GM23338 (cell line): ENCODE measurements around the gene DUSP6. TPM values are rescaled to one million over a fixed set of nuclear protein-coding genes. Genes with fewer than 3 reads are reported as not detected.

Experiments used
- ATAC-seq: fragments of 200-7000 bp; cut with Tn5 transposase; 3 replicates; pipeline ENCODE4 v1.9.1; 2020
- DNase-seq: peaks from one replicate; pipeline ENCODE4 v3.0.0-alpha.2; 2015; ENCODE audit warnings: low spot score
- H2AFZ ChIP-seq: fragments of 200-600 bp; sonication (generic); 2 replicates; pipeline ENCODE4 v1.8.0; 2016; ENCODE audit warnings: antibody characterized with exemption, mild to moderate bottlenecking, moderate library complexity
- H3F3A ChIP-seq: fragments of 200-600 bp; sonication (generic); replicated peaks from 2 replicates; pipeline ENCODE4 v1.8.0; 2017; ENCODE audit warnings: antibody characterized with exemption, mixed run types, low read depth
- H3K27ac ChIP-seq: fragments of 200-600 bp; sonication (generic); 2 replicates; pipeline ENCODE4 v1.6.1; 2016; ENCODE audit warnings: low read depth
- H3K27me3 ChIP-seq: fragments of 200-600 bp; sonication (generic); 2 replicates; pipeline ENCODE4 v1.8.0; 2016; ENCODE audit warnings: mild to moderate bottlenecking, mixed run types, moderate library complexity; ENCODE audit not compliant: insufficient read depth
- H3K36me3 ChIP-seq: fragments of 200-600 bp; sonication (generic); 2 replicates; pipeline ENCODE4 v1.8.0; 2016; ENCODE audit warnings: mild to moderate bottlenecking; ENCODE audit not compliant: insufficient read depth
- H3K4me1 ChIP-seq: fragments of 200-600 bp; sonication (generic); 2 replicates; pipeline ENCODE4 v1.8.0; 2016; ENCODE audit warnings: mild to moderate bottlenecking, moderate library complexity; ENCODE audit not compliant: insufficient read depth
- H3K4me2 ChIP-seq: fragments of 200-600 bp; sonication (generic); 2 replicates; pipeline ENCODE4 v1.7.1; 2017; ENCODE audit warnings: mixed run types
- H3K4me3 ChIP-seq: fragments of 200-600 bp; sonication (generic); 2 replicates; pipeline ENCODE4 v1.6.1; 2016; ENCODE audit warnings: mixed run types
- H3K79me2 ChIP-seq: fragments of 200-600 bp; sonication (generic); replicated peaks from 2 replicates; pipeline ENCODE4 v1.8.0; 2017; ENCODE audit warnings: mild to moderate bottlenecking; ENCODE audit not compliant: insufficient read depth
- H3K9me2 ChIP-seq: fragments of 200-600 bp; sonication (generic); 2 replicates; pipeline ENCODE4 v1.8.0; 2017; ENCODE audit not compliant: insufficient read depth
- H4K20me1 ChIP-seq: fragments of 200-600 bp; sonication (generic); replicated peaks from 2 replicates; pipeline ENCODE4 v1.8.0; 2017; ENCODE audit warnings: mild to moderate bottlenecking; ENCODE audit not compliant: insufficient read depth
- H3K27ac Mint-ChIP-seq: 2 replicates; pipeline ENCODE4 v1.8.0; 2020; ENCODE audit warnings: inconsistent platforms, mild to moderate bottlenecking, moderate library complexity, mixed read lengths
- H3K27me3 Mint-ChIP-seq: 3 replicates; pipeline ENCODE4 v1.8.0; 2022; ENCODE audit warnings: low read depth, mild to moderate bottlenecking, moderate library complexity, mixed read lengths, inconsistent platforms; ENCODE audit not compliant: insufficient read depth, poor library complexity
- H3K36me3 Mint-ChIP-seq: 3 replicates; pipeline ENCODE4 v1.8.0; 2021; ENCODE audit warnings: low read depth, mild to moderate bottlenecking, inconsistent platforms, moderate library complexity, mixed read lengths
- H3K4me1 Mint-ChIP-seq: 3 replicates; pipeline ENCODE4 v1.8.0; 2020; ENCODE audit warnings: mild to moderate bottlenecking, inconsistent platforms, mixed read lengths
- H3K4me3 Mint-ChIP-seq: 3 replicates; pipeline ENCODE4 v1.8.0; 2021; ENCODE audit warnings: moderate library complexity, mild to moderate bottlenecking, inconsistent platforms, mixed read lengths
- H3K9me3 Mint-ChIP-seq: 3 replicates; pipeline ENCODE4 v1.8.0; 2020; ENCODE audit warnings: moderate library complexity, mild to moderate bottlenecking, inconsistent platforms, mixed read lengths
- CREB1 ChIP-seq: fragments of 250-450 bp; sonication (Bioruptor Pico); IDR thresholded peaks from 2 replicates; pipeline ENCODE4 v1.5.0; 2020; ENCODE audit warnings: low read depth, mild to moderate bottlenecking, moderate library complexity
- EZH2 ChIP-seq: fragments of 200-600 bp; sonication (generic); IDR thresholded peaks from one replicate; pipeline ENCODE4 v1.8.0; 2017; ENCODE audit warnings: antibody characterized with exemption, mild to moderate bottlenecking, low read depth; ENCODE audit not compliant: unreplicated experiment
- EZH2phosphoT487 ChIP-seq: fragments of 200-600 bp; sonication (generic); IDR thresholded peaks from one replicate; pipeline ENCODE4 v1.8.1; 2018; ENCODE audit warnings: antibody characterized with exemption; ENCODE audit not compliant: unreplicated experiment
- JUNB ChIP-seq: IDR thresholded peaks from one replicate; pipeline ENCODE4 v1.6.1; 2016; ENCODE audit warnings: antibody characterized with exemption; ENCODE audit not compliant: unreplicated experiment
- NANOG ChIP-seq: IDR thresholded peaks from 2 replicates; pipeline ENCODE4 v1.6.1; 2016; ENCODE audit warnings: antibody characterized with exemption, borderline replicate concordance
- POLR2AphosphoS5 ChIP-seq: IDR thresholded peaks from 2 replicates; pipeline ENCODE4 v1.6.1; 2016; ENCODE audit warnings: antibody characterized with exemption, low read depth
- ZNF114 ChIP-seq: fragments of 250-450 bp; sonication (Bioruptor Pico); IDR thresholded peaks from 2 replicates; pipeline ENCODE4 v1.5.0; 2020; ENCODE audit warnings: mild to moderate bottlenecking, moderate library complexity
- ZNF331 ChIP-seq: fragments of 250-450 bp; sonication (Bioruptor Pico); IDR thresholded peaks from 2 replicates; pipeline ENCODE4 v1.5.0; 2020; ENCODE audit warnings: low read depth, mild to moderate bottlenecking, moderate library complexity
- polyA plus RNA-seq: library from polyadenylated mRNA; unstranded; fragments of >200 nt; fragmentation: Nextera tagmentation; extraction: Ambion mirVana; gene quantifications from 2 replicates; pipeline ENCODE4 v1.2.1, GENCODE V29; 2016
- total RNA-seq: library from RNA; depleted of rRNA; stranded (reverse); fragments of >200 nt; shearing (Covaris generic); gene quantifications from 2 replicates; pipeline ENCODE4 v1.2.3, GENCODE V29; 2014
- TF ChIP-seq, protein P1 (sequence below), 2 experiments: fragments of 200-600 bp in 1 of 2; sonication (generic) in 1 of 2; conservative IDR thresholded peaks; 2 replicates each; pipeline versions ENCODE4 v1.5.1 to v1.6.1; 2016 to 2017; ENCODE audit warnings: antibody characterized with exemption in 2 of 2, low read depth in 2 of 2, mild to moderate bottlenecking in 2 of 2, moderate library complexity in 1 of 2
- TF ChIP-seq, protein P2 (sequence below): IDR thresholded peaks from one replicate; pipeline ENCODE4 v1.6.1; 2018; ENCODE audit warnings: antibody characterized with exemption; ENCODE audit not compliant: unreplicated experiment
- TF ChIP-seq, protein P3 (sequence below): fragments of 250-450 bp; sonication (Bioruptor Pico); IDR thresholded peaks from 2 replicates; pipeline ENCODE4 v1.5.0; 2020; ENCODE audit warnings: mild to moderate bottlenecking, moderate library complexity
- TF ChIP-seq, protein P4 (sequence below): IDR thresholded peaks from 2 replicates; pipeline ENCODE4 v1.6.1; 2016; ENCODE audit warnings: antibody characterized with exemption

The DUSP6 gene
- total and polyA plus RNA-seq, 2 experiments from 2014 or later, result 117 to 191 TPM

DNA sequence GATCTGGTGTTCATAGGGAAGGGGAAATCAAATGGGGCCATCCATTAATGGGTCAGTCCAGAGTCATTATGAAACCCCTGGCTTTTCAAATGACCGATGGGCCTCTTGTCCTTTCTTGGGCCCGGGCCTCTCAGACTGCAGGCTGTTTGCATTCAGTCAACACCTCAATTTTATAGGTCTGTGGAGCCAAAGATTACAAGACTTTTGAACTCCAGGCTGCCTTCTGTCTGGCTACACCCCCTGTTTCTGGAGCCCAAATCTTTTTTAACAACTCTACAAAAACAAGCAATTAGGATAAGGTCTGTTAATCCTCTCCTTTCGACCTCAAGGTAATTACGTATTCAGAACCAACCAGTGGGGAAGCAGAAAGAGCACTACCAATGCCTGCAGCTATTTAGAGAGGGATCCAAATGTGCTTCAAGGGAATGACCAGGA, 35.6 kb downstream of the DUSP6 start:
- H3K27ac Mint-ChIP-seq, result no peak overlapping the region
- no peaks in the 10 kb centered on the region for H3K9me3 Mint-ChIP-seq
- Histone ChIP-seq H2AFZ (peak overlapping the region; percentile 93), H4K20me1 (no peaks in the 10 kb centered on the region), H3K27me3 (no peaks in the 10 kb centered on the region), H3K9me2 (0 out of 2 replicates have a peak, but pooled peaks cover 5% of the 10 kb centered on the region), H3K4me3 (no peak overlapping the region), H3K4me2 (0 out of 2 replicates have a peak overlapping the region, but pooled peaks have one; percentile 5), H3K36me3 (no peaks in the 10 kb centered on the region), H3K27ac (no peak overlapping the region), H3F3A (no peaks in the 10 kb centered on the region), H3K79me2 (no peaks in the 10 kb centered on the region), H3K4me1 (peaks cover 6% of the 10 kb centered on the region; the same call in 1 of the 2 replicates)
- no peaks in the 10 kb centered on the region for H3K27me3 Mint-ChIP-seq
- DNase-seq, result no peak
- H3K4me1 Mint-ChIP-seq, result peaks cover 18% of the 10 kb centered on the region; the same call in 2 of the 3 replicates
- peak; percentile 85 for ATAC-seq
- no peak for TF ChIP-seq NANOG
- no peak for TF ChIP-seq JUNB
- no peak for TF ChIP-seq ZNF331 (CRISPR knock-in tag)
- TF ChIP-seq, protein P1, sequence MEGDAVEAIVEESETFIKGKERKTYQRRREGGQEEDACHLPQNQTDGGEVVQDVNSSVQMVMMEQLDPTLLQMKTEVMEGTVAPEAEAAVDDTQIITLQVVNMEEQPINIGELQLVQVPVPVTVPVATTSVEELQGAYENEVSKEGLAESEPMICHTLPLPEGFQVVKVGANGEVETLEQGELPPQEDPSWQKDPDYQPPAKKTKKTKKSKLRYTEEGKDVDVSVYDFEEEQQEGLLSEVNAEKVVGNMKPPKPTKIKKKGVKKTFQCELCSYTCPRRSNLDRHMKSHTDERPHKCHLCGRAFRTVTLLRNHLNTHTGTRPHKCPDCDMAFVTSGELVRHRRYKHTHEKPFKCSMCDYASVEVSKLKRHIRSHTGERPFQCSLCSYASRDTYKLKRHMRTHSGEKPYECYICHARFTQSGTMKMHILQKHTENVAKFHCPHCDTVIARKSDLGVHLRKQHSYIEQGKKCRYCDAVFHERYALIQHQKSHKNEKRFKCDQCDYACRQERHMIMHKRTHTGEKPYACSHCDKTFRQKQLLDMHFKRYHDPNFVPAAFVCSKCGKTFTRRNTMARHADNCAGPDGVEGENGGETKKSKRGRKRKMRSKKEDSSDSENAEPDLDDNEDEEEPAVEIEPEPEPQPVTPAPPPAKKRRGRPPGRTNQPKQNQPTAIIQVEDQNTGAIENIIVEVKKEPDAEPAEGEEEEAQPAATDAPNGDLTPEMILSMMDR (conservative IDR thresholded peaks at IDR 0.05; ENCODE audit: low read depth in 2 of 2), result no peak
- no peak for TF ChIP-seq EZH2phosphoT487
- TF ChIP-seq EZH2, result no peak
- TF ChIP-seq, protein P2, sequence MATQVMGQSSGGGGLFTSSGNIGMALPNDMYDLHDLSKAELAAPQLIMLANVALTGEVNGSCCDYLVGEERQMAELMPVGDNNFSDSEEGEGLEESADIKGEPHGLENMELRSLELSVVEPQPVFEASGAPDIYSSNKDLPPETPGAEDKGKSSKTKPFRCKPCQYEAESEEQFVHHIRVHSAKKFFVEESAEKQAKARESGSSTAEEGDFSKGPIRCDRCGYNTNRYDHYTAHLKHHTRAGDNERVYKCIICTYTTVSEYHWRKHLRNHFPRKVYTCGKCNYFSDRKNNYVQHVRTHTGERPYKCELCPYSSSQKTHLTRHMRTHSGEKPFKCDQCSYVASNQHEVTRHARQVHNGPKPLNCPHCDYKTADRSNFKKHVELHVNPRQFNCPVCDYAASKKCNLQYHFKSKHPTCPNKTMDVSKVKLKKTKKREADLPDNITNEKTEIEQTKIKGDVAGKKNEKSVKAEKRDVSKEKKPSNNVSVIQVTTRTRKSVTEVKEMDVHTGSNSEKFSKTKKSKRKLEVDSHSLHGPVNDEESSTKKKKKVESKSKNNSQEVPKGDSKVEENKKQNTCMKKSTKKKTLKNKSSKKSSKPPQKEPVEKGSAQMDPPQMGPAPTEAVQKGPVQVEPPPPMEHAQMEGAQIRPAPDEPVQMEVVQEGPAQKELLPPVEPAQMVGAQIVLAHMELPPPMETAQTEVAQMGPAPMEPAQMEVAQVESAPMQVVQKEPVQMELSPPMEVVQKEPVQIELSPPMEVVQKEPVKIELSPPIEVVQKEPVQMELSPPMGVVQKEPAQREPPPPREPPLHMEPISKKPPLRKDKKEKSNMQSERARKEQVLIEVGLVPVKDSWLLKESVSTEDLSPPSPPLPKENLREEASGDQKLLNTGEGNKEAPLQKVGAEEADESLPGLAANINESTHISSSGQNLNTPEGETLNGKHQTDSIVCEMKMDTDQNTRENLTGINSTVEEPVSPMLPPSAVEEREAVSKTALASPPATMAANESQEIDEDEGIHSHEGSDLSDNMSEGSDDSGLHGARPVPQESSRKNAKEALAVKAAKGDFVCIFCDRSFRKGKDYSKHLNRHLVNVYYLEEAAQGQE, result no peak
- TF ChIP-seq, protein P3, sequence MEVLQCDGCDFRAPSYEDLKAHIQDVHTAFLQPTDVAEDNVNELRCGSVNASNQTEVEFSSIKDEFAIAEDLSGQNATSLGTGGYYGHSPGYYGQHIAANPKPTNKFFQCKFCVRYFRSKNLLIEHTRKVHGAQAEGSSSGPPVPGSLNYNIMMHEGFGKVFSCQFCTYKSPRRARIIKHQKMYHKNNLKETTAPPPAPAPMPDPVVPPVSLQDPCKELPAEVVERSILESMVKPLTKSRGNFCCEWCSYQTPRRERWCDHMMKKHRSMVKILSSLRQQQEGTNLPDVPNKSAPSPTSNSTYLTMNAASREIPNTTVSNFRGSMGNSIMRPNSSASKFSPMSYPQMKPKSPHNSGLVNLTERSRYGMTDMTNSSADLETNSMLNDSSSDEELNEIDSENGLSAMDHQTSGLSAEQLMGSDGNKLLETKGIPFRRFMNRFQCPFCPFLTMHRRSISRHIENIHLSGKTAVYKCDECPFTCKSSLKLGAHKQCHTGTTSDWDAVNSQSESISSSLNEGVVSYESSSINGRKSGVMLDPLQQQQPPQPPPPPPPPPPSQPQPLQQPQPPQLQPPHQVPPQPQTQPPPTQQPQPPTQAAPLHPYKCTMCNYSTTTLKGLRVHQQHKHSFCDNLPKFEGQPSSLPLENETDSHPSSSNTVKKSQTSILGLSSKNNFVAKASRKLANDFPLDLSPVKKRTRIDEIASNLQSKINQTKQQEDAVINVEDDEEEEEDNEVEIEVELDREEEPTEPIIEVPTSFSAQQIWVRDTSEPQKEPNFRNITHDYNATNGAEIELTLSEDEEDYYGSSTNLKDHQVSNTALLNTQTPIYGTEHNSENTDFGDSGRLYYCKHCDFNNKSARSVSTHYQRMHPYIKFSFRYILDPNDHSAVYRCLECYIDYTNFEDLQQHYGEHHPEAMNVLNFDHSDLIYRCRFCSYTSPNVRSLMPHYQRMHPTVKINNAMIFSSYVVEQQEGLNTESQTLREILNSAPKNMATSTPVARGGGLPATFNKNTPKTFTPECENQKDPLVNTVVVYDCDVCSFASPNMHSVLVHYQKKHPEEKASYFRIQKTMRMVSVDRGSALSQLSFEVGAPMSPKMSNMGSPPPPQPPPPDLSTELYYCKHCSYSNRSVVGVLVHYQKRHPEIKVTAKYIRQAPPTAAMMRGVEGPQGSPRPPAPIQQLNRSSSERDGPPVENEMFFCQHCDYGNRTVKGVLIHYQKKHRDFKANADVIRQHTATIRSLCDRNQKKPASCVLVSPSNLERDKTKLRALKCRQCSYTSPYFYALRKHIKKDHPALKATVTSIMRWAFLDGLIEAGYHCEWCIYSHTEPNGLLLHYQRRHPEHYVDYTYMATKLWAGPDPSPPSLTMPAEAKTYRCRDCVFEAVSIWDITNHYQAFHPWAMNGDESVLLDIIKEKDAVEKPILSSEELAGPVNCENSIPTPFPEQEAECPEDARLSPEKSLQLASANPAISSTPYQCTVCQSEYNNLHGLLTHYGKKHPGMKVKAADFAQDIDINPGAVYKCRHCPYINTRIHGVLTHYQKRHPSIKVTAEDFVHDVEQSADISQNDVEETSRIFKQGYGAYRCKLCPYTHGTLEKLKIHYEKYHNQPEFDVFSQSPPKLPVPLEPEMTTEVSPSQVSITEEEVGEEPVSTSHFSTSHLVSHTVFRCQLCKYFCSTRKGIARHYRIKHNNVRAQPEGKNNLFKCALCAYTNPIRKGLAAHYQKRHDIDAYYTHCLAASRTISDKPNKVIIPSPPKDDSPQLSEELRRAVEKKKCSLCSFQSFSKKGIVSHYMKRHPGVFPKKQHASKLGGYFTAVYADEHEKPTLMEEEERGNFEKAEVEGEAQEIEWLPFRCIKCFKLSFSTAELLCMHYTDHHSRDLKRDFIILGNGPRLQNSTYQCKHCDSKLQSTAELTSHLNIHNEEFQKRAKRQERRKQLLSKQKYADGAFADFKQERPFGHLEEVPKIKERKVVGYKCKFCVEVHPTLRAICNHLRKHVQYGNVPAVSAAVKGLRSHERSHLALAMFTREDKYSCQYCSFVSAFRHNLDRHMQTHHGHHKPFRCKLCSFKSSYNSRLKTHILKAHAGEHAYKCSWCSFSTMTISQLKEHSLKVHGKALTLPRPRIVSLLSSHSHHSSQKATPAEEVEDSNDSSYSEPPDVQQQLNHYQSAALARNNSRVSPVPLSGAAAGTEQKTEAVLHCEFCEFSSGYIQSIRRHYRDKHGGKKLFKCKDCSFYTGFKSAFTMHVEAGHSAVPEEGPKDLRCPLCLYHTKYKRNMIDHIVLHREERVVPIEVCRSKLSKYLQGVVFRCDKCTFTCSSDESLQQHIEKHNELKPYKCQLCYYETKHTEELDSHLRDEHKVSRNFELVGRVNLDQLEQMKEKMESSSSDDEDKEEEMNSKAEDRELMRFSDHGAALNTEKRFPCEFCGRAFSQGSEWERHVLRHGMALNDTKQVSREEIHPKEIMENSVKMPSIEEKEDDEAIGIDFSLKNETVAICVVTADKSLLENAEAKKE (CRISPR knock-in tag), result no peak
- TF ChIP-seq ZNF114 (CRISPR knock-in tag), result no peak
- TF ChIP-seq, protein P4, sequence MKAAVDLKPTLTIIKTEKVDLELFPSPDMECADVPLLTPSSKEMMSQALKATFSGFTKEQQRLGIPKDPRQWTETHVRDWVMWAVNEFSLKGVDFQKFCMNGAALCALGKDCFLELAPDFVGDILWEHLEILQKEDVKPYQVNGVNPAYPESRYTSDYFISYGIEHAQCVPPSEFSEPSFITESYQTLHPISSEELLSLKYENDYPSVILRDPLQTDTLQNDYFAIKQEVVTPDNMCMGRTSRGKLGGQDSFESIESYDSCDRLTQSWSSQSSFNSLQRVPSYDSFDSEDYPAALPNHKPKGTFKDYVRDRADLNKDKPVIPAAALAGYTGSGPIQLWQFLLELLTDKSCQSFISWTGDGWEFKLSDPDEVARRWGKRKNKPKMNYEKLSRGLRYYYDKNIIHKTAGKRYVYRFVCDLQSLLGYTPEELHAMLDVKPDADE, result no peak
- TF ChIP-seq POLR2AphosphoS5, result no peak
- no peak for TF ChIP-seq CREB1 (CRISPR knock-in tag)
- H3K36me3 Mint-ChIP-seq, result no peaks in the 10 kb centered on the region
- H3K4me3 Mint-ChIP-seq, result no peak overlapping the region; the same call in 2 of the 3 replicates
